22Rv1 (cell line): Measurements from ENCODE around the gene GPR37.

ENCODE experiments used
- H3K27ac ChIP-seq: fragments of 450-650 bp; 2 replicates; pipeline ENCODE4 v1.5.1; 2017
- CTCF ChIP-seq: fragments of 450-650 bp; IDR thresholded peaks from 2 replicates; pipeline ENCODE4 v1.5.1; 2017; ENCODE audit warnings: mild to moderate bottlenecking
- ZFX ChIP-seq: fragments of 450-650 bp; IDR thresholded peaks from 2 replicates; pipeline ENCODE4 v1.6.1; 2017; ENCODE audit warnings: antibody characterized with exemption, borderline replicate concordance

Gene GPR37

GRCh38 chr7:124790645-124791044 is 25.1 kb upstream of the GPR37 start:
- TF ChIP-seq ZFX (no peak), CTCF (no peak)
- H3K27ac ChIP-seq: no peak overlapping the region

- H3K27ac ChIP-seq: no peak overlapping the region
- TF ChIP-seq CTCF (no peak), ZFX (no peak)
These were observed 20.4 kb upstream of the GPR37 start for GRCh38 chr7:124785994-124786393.

GRCh38 chr7:124784879-124785818 is 19.6 kb upstream of the GPR37 start:
- TF ChIP-seq ZFX (no peak), CTCF (peak; percentile 94)

GRCh38 chr7:124783271-124783670 is 17.7 kb upstream of the GPR37 start:
- H3K27ac ChIP-seq: no peak overlapping the region
- TF ChIP-seq CTCF: no peak
- TF ChIP-seq ZFX: no peak

More at GRCh38 chr7:124784879-124785818, 19.6 kb upstream of the GPR37 start:
- no peak overlapping the region for H3K27ac ChIP-seq

GRCh38 chr7:124781907-124782734 is 16.5 kb upstream of the GPR37 start:
- TF ChIP-seq ZFX: no peak
- no peak overlapping the region for H3K27ac ChIP-seq

GRCh38 chr7:124781418-124781817 is 15.8 kb upstream of the GPR37 start:
- no peak overlapping the region for H3K27ac ChIP-seq
- TF ChIP-seq CTCF: no peak
- TF ChIP-seq ZFX: no peak

- no peak overlapping the region for H3K27ac ChIP-seq
- no peak for TF ChIP-seq CTCF
- no peak for TF ChIP-seq ZFX
These were observed 15.0 kb upstream of the GPR37 start for GRCh38 chr7:124780608-124781007.
